Uterus (tissue), 2 donors: ENCODE data around the gene TSKU.

Experiments used
- POLR2A ChIP-seq, 2 donors: fragments of 450-650 bp; IDR thresholded peaks; one replicate each; pipeline ENCODE4 v1.6.1; 2016; ENCODE audit warnings: antibody characterized with exemption in 2 of 2, mild to moderate bottlenecking in 1 of 2, moderate library complexity in 1 of 2
- TF ChIP-seq, protein P1 (sequence below), 4 experiments: fragments of 200-600 bp in 2 of 4; fragments of 450-650 bp in 2 of 4; sonication (generic) in 2 of 4; IDR thresholded peaks; one replicate each; pipeline ENCODE4 v1.5.1; 2016 to 2019; ENCODE audit warnings: antibody characterized with exemption in 4 of 4, mild to moderate bottlenecking in 2 of 4, moderate library complexity in 1 of 4

DNA sequence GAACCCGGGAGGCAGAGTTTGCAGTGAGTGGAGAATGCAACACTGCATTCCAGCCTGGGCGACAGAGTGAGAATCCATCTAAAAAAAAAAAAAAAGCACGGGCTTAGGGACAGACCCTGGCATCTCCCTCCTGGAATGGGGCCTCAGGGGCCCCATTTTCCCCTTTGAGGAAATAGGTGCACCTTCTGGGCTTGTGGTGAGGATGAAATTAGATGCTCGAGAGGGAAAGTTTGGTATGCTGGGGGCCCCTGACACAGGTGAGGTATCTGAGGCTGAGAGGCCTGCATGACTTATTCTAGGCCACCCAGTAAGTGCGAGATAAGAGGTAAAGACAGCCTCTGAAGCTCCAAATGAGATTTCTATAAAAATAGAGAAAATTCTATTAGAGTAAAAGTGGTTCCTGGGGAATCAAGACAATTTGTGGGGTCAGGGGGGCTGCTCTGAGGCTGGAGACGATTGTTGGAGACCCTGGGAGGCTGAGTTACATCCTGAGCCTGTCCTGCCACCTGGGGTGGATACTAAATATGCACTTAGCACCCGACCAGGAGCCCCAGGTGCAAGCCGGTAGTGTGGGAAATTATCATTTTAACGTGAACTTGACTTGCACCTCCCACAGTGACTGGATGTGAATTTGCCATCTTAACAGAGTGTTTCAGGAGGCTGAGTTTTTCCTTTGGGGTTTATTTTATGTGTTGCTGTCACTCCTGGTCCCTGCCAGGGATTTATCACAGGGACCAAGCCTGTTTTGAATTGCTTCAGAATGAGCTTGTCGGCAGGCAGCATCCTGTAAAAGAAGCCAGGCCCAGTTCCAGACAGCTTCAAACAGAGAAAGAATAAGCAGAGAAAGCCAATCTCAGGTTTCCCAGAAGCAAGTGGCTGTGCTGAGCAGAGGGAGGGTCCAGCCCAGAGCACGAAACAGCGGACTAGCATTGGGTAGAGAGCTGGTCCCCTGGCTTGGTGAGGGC is 48.4 kb upstream of the TSKU start:
- TF ChIP-seq, protein P1, sequence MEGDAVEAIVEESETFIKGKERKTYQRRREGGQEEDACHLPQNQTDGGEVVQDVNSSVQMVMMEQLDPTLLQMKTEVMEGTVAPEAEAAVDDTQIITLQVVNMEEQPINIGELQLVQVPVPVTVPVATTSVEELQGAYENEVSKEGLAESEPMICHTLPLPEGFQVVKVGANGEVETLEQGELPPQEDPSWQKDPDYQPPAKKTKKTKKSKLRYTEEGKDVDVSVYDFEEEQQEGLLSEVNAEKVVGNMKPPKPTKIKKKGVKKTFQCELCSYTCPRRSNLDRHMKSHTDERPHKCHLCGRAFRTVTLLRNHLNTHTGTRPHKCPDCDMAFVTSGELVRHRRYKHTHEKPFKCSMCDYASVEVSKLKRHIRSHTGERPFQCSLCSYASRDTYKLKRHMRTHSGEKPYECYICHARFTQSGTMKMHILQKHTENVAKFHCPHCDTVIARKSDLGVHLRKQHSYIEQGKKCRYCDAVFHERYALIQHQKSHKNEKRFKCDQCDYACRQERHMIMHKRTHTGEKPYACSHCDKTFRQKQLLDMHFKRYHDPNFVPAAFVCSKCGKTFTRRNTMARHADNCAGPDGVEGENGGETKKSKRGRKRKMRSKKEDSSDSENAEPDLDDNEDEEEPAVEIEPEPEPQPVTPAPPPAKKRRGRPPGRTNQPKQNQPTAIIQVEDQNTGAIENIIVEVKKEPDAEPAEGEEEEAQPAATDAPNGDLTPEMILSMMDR (IDR thresholded peaks at IDR 0.05): no peak
- no peak for TF ChIP-seq POLR2A (IDR thresholded peaks at IDR 0.05)
